Vagina (tissue), 2 donors: Measurements from ENCODE around the gene LNP1. TPM values are rescaled to one million over a fixed set of nuclear protein-coding genes. Genes with fewer than 3 reads are reported as not detected.

Experiments
- DNase-seq, 2 donors: peaks; one replicate each; pipeline ENCODE4 v3.0.0-alpha.2; 2017; ENCODE audit errors: extremely low spot score in 2 of 2
- H3K27ac ChIP-seq: fragments of 200-600 bp; sonication (generic); one replicate; pipeline ENCODE4 v1.5.1; 2019
- H3K27me3 ChIP-seq: fragments of 200-600 bp; sonication (generic); one replicate; pipeline ENCODE4 v1.5.1; 2019
- H3K36me3 ChIP-seq, 2 donors: fragments of 200-600 bp; sonication (generic); one replicate each; pipeline ENCODE4 v1.5.1; 2017 to 2019
- H3K4me1 ChIP-seq: fragments of 200-600 bp; sonication (generic); one replicate; pipeline ENCODE4 v1.5.1; 2019
- H3K4me3 ChIP-seq, 2 donors: fragments of 200-600 bp; sonication (generic); 1 replicate in 1 of 2; 2 replicates in 1 of 2; pipeline ENCODE4 v1.5.1; 2016 to 2019
- H3K9me3 ChIP-seq: fragments of 200-600 bp; sonication (generic); one replicate; pipeline ENCODE4 v1.5.1; 2019
- CTCF ChIP-seq, 3 experiments: fragments of 450-650 bp in 2 of 3; fragments of 200-600 bp in 1 of 3; sonication (generic) in 1 of 3; IDR thresholded peaks; one replicate each; pipeline ENCODE4 v1.5.1; 2017 to 2019; ENCODE audit warnings: antibody characterized with exemption in 3 of 3, mild to moderate bottlenecking in 2 of 3, moderate library complexity in 2 of 3
- POLR2A ChIP-seq, 2 donors: fragments of 450-650 bp; IDR thresholded peaks; one replicate each; pipeline ENCODE4 v1.6.1; 2017; ENCODE audit warnings: antibody characterized with exemption in 2 of 2, mild to moderate bottlenecking in 2 of 2, moderate library complexity in 2 of 2
- POLR2AphosphoS5 ChIP-seq, 2 donors: sonication (generic); formaldehyde crosslinking; IDR thresholded peaks; one replicate each; pipeline ENCODE4 v1.9.0; 2017; ENCODE audit warnings: antibody characterized with exemption in 2 of 2, mild to moderate bottlenecking in 2 of 2, low read depth in 1 of 2; ENCODE audit not compliant: insufficient read depth in 1 of 2
- intact Hi-C: fragments of 100-400 bp; cut with DNase I; formaldehyde crosslinking; loops from one replicate; pipeline ENCODE4 v1.15.1; 2023
- total RNA-seq: library from RNA; depleted of rRNA; stranded (reverse); fragments of >200 nt; gene quantifications from one replicate; pipeline ENCODE4 v1.2.3, GENCODE V29; 2016

Gene LNP1
- total RNA-seq, 1 donor from 2014 or later, result 4.4 TPM

- H3K36me3 ChIP-seq, result no peaks in the 10 kb centered on the region
- no peak for TF ChIP-seq POLR2A (IDR thresholded peaks at IDR 0.05)
- no peak for TF ChIP-seq POLR2AphosphoS5 (IDR thresholded peaks at IDR 0.05; ENCODE audit: insufficient read depth in 1 of 2, low read depth in 1 of 2)
- TF ChIP-seq CTCF (IDR thresholded peaks at IDR 0.05), result no peak
- H3K4me3 ChIP-seq, result no peak overlapping the region
- no peaks in the 10 kb centered on the region for H3K9me3 ChIP-seq
- no peak overlapping the region for H3K27ac ChIP-seq
- DNase-seq, result no peak
- no peaks in the 10 kb centered on the region for H3K27me3 ChIP-seq
- intact Hi-C loops, result no loop called here
- no peaks in the 10 kb centered on the region for H3K4me1 ChIP-seq
Measured at GRCh38 chr3:100427699-100428098, 26.4 kb downstream of the LNP1 start.

- no peaks in the 10 kb centered on the region for H3K4me1 ChIP-seq
- no peak overlapping the region for H3K27ac ChIP-seq
- no peaks in the 10 kb centered on the region for H3K36me3 ChIP-seq
- TF ChIP-seq CTCF (IDR thresholded peaks at IDR 0.05) (no peak), POLR2AphosphoS5 (IDR thresholded peaks at IDR 0.05; ENCODE audit: insufficient read depth in 1 of 2, low read depth in 1 of 2) (no peak), POLR2A (IDR thresholded peaks at IDR 0.05) (no peak)
- no peaks in the 10 kb centered on the region for H3K9me3 ChIP-seq
- no peaks in the 10 kb centered on the region for H3K27me3 ChIP-seq
- no peak for DNase-seq
- H3K4me3 ChIP-seq, result no peak overlapping the region
- intact Hi-C loops, result no loop called here
Measured at GRCh38 chr3:100429187-100429716, 27.9 kb downstream of the LNP1 start.

GRCh38 chr3:100436951-100437350 lies 35.6 kb downstream of the LNP1 start:
- no peaks in the 10 kb centered on the region for H3K4me1 ChIP-seq
- intact Hi-C loops, result no loop called here
- no peak overlapping the region for H3K27ac ChIP-seq
- no peaks in the 10 kb centered on the region for H3K36me3 ChIP-seq
- H3K27me3 ChIP-seq, result no peaks in the 10 kb centered on the region
- TF ChIP-seq CTCF (IDR thresholded peaks at IDR 0.05) (no peak), POLR2AphosphoS5 (IDR thresholded peaks at IDR 0.05; ENCODE audit: insufficient read depth in 1 of 2, low read depth in 1 of 2) (no peak), POLR2A (IDR thresholded peaks at IDR 0.05) (no peak)
- H3K9me3 ChIP-seq, result no peaks in the 10 kb centered on the region
- no peak overlapping the region for H3K4me3 ChIP-seq
- DNase-seq, result no peak

- no peak for DNase-seq
- TF ChIP-seq CTCF (IDR thresholded peaks at IDR 0.05) (no peak), POLR2A (IDR thresholded peaks at IDR 0.05) (no peak), POLR2AphosphoS5 (IDR thresholded peaks at IDR 0.05; ENCODE audit: insufficient read depth in 1 of 2, low read depth in 1 of 2) (no peak)
- H3K4me1 ChIP-seq, result no peaks in the 10 kb centered on the region
- no peak overlapping the region for H3K27ac ChIP-seq
- intact Hi-C loops, result no loop called here
- no peaks in the 10 kb centered on the region for H3K9me3 ChIP-seq
- no peaks in the 10 kb centered on the region for H3K36me3 ChIP-seq
- H3K27me3 ChIP-seq, result no peaks in the 10 kb centered on the region
- no peak overlapping the region for H3K4me3 ChIP-seq
Measured at GRCh38 chr3:100437721-100438622, 36.6 kb downstream of the LNP1 start.

- H3K4me3 ChIP-seq, result no peak overlapping the region
- TF ChIP-seq POLR2A (IDR thresholded peaks at IDR 0.05), result no peak
- TF ChIP-seq CTCF (IDR thresholded peaks at IDR 0.05), result no peak
- TF ChIP-seq POLR2AphosphoS5 (IDR thresholded peaks at IDR 0.05; ENCODE audit: insufficient read depth in 1 of 2, low read depth in 1 of 2), result no peak
- intact Hi-C loops, result no loop called here
- no peak overlapping the region for H3K27ac ChIP-seq
- no peak for DNase-seq
- H3K4me1 ChIP-seq, result no peaks in the 10 kb centered on the region
- H3K36me3 ChIP-seq, result no peaks in the 10 kb centered on the region
- H3K27me3 ChIP-seq, result no peaks in the 10 kb centered on the region
- no peaks in the 10 kb centered on the region for H3K9me3 ChIP-seq
Measured at GRCh38 chr3:100438623-100438974, 37.3 kb downstream of the LNP1 start.
